Mesothelial cell of epicardium (in vitro differentiated cells): ENCODE data around the gene ADRA2B. TPM values are rescaled to one million over a fixed set of nuclear protein-coding genes. Genes with fewer than 3 reads are reported as not detected.

Source experiments
- DNase-seq, 2 experiments: peaks; one replicate each; pipeline ENCODE4 v3.0.0; 2021; ENCODE audit warnings: low spot score in 2 of 2; ENCODE audit not compliant: unreplicated experiment in 2 of 2
- H3K27ac Mint-ChIP-seq: 2 replicates; pipeline ENCODE4 v1.8.0; 2021; ENCODE audit warnings: mixed read lengths
- H3K27me3 Mint-ChIP-seq: 2 replicates; pipeline ENCODE4 v1.8.0; 2021; ENCODE audit warnings: low read depth, mixed read lengths
- H3K36me3 Mint-ChIP-seq: 2 replicates; pipeline ENCODE4 v1.8.0; 2021; ENCODE audit warnings: mixed read lengths
- H3K4me1 Mint-ChIP-seq: 2 replicates; pipeline ENCODE4 v1.8.0; 2021; ENCODE audit warnings: mixed read lengths
- H3K4me3 Mint-ChIP-seq: 2 replicates; pipeline ENCODE4 v1.8.0; 2021; ENCODE audit warnings: mild to moderate bottlenecking, moderate library complexity, mixed read lengths
- H3K9me3 Mint-ChIP-seq: 2 replicates; pipeline ENCODE4 v1.8.0; 2021; ENCODE audit warnings: mixed read lengths
- total RNA-seq: library from RNA; stranded (reverse); gene quantifications from 3 replicates; pipeline ENCODE4 v1.2.1, GENCODE V29; 2021
- TF ChIP-seq, protein P1 (sequence below): fragments of 200-600 bp; sonication (generic); IDR thresholded peaks from one replicate; pipeline ENCODE4 v1.5.0; 2021; ENCODE audit warnings: antibody characterized with exemption; ENCODE audit not compliant: unreplicated experiment

The ADRA2B gene
- total RNA-seq, 1 donor from 2014 or later = 0.56 TPM

DNA sequence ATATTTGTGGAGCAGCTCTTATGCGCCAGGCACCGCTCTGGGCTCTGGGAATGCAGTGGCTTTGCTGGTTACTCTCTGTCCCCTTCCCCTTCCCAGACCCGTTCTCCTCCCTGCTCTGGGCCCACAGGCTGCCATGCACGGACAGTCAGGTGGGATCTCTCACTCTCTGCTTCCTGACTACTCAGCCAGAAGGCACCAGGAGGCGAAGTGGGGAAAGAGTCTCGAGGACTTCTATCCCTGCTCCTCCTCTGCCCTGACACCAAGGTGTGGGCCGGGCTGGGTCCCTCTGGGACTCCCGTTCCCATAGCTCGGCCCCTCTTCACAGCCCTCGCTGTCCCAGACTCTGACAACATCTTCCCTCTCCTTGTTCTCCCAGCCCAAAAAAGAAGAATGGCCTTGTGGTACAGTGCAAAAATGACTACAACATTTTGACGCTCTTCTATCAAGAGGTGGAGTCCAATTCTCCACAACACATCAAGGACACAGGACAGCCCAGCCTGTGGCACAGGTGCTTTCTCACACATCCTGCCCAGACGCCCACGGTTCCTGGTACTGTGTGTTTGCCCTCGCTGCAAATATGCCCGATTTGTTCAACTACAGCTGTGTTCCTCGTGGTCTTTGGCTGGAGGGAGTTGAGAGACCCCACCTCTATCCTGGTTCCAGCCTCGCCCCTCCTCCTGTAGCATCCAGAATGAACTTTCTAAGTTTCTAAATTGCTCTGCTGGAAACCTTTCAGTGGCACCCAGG lies 42.9 kb upstream of the ADRA2B start:
- Mint-ChIP-seq H3K27ac (peak overlapping the region; percentile 7), H3K4me3 (no peak overlapping the region), H3K4me1 (peaks cover 22% of the 10 kb centered on the region), H3K9me3 (peaks cover 6% of the 10 kb centered on the region), H3K27me3 (no peaks in the 10 kb centered on the region), H3K36me3 (no peaks in the 10 kb centered on the region)
- TF ChIP-seq, protein P1, sequence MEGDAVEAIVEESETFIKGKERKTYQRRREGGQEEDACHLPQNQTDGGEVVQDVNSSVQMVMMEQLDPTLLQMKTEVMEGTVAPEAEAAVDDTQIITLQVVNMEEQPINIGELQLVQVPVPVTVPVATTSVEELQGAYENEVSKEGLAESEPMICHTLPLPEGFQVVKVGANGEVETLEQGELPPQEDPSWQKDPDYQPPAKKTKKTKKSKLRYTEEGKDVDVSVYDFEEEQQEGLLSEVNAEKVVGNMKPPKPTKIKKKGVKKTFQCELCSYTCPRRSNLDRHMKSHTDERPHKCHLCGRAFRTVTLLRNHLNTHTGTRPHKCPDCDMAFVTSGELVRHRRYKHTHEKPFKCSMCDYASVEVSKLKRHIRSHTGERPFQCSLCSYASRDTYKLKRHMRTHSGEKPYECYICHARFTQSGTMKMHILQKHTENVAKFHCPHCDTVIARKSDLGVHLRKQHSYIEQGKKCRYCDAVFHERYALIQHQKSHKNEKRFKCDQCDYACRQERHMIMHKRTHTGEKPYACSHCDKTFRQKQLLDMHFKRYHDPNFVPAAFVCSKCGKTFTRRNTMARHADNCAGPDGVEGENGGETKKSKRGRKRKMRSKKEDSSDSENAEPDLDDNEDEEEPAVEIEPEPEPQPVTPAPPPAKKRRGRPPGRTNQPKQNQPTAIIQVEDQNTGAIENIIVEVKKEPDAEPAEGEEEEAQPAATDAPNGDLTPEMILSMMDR = no peak
- no peak for DNase-seq

GRCh38 chr2:96158554-96158940 lies 42.2 kb upstream of the ADRA2B start:
- peaks cover 15% of the 10 kb centered on the region for H3K4me1 Mint-ChIP-seq
- no peaks in the 10 kb centered on the region for H3K27me3 Mint-ChIP-seq
- H3K9me3 Mint-ChIP-seq = peaks cover 6% of the 10 kb centered on the region
- no peak for DNase-seq
- no peaks in the 10 kb centered on the region for H3K36me3 Mint-ChIP-seq
- no peak overlapping the region for H3K4me3 Mint-ChIP-seq
- no peak overlapping the region for H3K27ac Mint-ChIP-seq
- TF ChIP-seq, protein P1 = no peak

- Mint-ChIP-seq H3K9me3 (peaks cover 6% of the 10 kb centered on the region), H3K27ac (no peak overlapping the region), H3K36me3 (no peaks in the 10 kb centered on the region), H3K4me3 (no peak overlapping the region), H3K27me3 (no peaks in the 10 kb centered on the region), H3K4me1 (peaks cover 16% of the 10 kb centered on the region)
- no peak for DNase-seq
- TF ChIP-seq, protein P1 = no peak
Measured at GRCh38 chr2:96157649-96158553, 41.5 kb upstream of the ADRA2B start.

- Mint-ChIP-seq H3K4me3 (no peak overlapping the region), H3K36me3 (no peaks in the 10 kb centered on the region), H3K27ac (no peak overlapping the region), H3K9me3 (peaks cover 6% of the 10 kb centered on the region), H3K27me3 (no peaks in the 10 kb centered on the region), H3K4me1 (peaks cover 15% of the 10 kb centered on the region)
- no peak for DNase-seq
- TF ChIP-seq, protein P1 = no peak
Measured at GRCh38 chr2:96156926-96157648, 40.7 kb upstream of the ADRA2B start.

DNA sequence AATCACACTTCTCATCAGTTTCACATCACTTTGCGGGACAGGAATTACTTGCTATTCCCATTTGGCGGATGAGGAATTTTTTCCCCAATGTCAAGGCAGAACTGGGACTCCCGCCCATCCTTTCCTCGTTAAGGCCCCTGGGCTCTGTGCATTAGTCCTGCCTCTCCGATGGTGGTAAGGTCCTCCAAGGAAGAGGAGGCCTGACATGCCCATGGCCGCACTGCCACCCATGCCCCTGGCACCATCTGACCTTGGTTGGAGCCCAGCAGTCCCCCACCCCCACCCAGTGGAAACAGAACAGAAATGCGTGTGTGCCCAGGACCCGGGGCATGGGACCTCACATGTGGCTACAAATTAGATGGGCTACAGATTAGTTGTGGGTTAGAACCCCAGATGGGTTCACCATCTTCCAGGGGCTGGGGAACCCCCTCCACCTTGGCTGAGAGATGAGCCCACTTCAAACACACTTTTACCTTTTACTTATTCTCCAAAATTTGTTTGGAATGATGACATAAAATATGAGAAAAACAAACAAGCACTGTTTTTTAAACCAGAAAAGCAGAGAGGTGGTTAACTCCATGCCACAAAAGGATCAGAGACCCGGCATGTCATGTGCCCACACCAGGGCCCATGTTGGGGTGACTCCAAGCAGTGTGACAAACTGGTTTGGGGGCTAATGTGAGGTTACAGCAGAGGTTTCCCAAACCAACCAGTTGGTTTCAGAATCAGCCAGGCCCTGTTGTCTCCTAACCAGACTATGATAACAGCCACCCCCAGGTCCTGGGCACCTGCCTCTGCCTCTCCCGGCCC lies 39.8 kb upstream of the ADRA2B start:
- Mint-ChIP-seq H3K4me3 (no peak overlapping the region), H3K27ac (no peak overlapping the region)

More for the DNA sequence above, 39.8 kb upstream of the ADRA2B start:
- Mint-ChIP-seq H3K27me3 (no peaks in the 10 kb centered on the region), H3K4me1 (peaks cover 11% of the 10 kb centered on the region), H3K9me3 (peaks cover 6% of the 10 kb centered on the region), H3K36me3 (no peaks in the 10 kb centered on the region)
- DNase-seq = no peak
- TF ChIP-seq, protein P1 = no peak
